Measurements from ENCODE around the gene ST7L.
A peak's percentile ranks its signal among the peaks of the same experiment; 100 is the strongest.
"Not testable (repeated sequence)": the region's sequence is repeated elsewhere in the genome, so short reads cannot be mapped to it uniquely, and the experiment has no call there.

Gene ST7L

GRCh38 chr1:112618721-112619517 is at the start of gene ST7L:
TSS of gene ST7L (minus strand) at chr1:112619141. CDS start at chr1:112619113, 28 bp downstream.
- no peaks in the 10 kb centered on the region for H3K27me3 Mint-ChIP-seq
- peaks cover 5% of the 10 kb centered on the region for H3K36me3 Mint-ChIP-seq
- H3K27ac Mint-ChIP-seq = peak within 1 kb of the TSS; percentile 99
- no peaks in the 10 kb centered on the region for H3K9me3 Mint-ChIP-seq (ENCODE audit: low read depth)
- H3K4me1 Mint-ChIP-seq (ENCODE audit: low read depth) = peaks cover 40% of the 10 kb centered on the region
- H3K4me3 Mint-ChIP-seq = peak within 1 kb of the TSS; percentile 100

- Mint-ChIP-seq H3K36me3 (peaks cover 19% of the 10 kb centered on the region), H3K9me3 (ENCODE audit: low read depth) (no peaks in the 10 kb centered on the region), H3K27me3 (no peaks in the 10 kb centered on the region), H3K4me3 (no peak overlapping the region), H3K27ac (peak overlapping the region; percentile 80), H3K4me1 (ENCODE audit: low read depth) (peaks cover 28% of the 10 kb centered on the region)
Observed at GRCh38 chr1:112666946-112667345, 48.0 kb upstream of the ST7L start.

- no peaks in the 10 kb centered on the region for H3K9me3 Mint-ChIP-seq (ENCODE audit: low read depth)
- peak overlapping the region; percentile 72 for H3K27ac Mint-ChIP-seq
- H3K4me3 Mint-ChIP-seq = no peak overlapping the region
- H3K27me3 Mint-ChIP-seq = no peaks in the 10 kb centered on the region
- peaks cover 19% of the 10 kb centered on the region for H3K36me3 Mint-ChIP-seq
- H3K4me1 Mint-ChIP-seq (ENCODE audit: low read depth) = peaks cover 24% of the 10 kb centered on the region
Observed at GRCh38 chr1:112665857-112666256, 46.9 kb upstream of the ST7L start.

- H3K27ac Mint-ChIP-seq = peak overlapping the region; percentile 64
- H3K4me1 Mint-ChIP-seq (ENCODE audit: low read depth) = peaks cover 16% of the 10 kb centered on the region
- H3K4me3 Mint-ChIP-seq = no peak overlapping the region
- peaks cover 10% of the 10 kb centered on the region for H3K36me3 Mint-ChIP-seq
- H3K27me3 Mint-ChIP-seq = no peaks in the 10 kb centered on the region
- no peaks in the 10 kb centered on the region for H3K9me3 Mint-ChIP-seq (ENCODE audit: low read depth)
Observed at GRCh38 chr1:112651205-112651604, 32.3 kb upstream of the ST7L start.

GRCh38 chr1:112646225-112646624 is 27.3 kb upstream of the ST7L start:
- no peak overlapping the region for H3K4me3 Mint-ChIP-seq
- no peaks in the 10 kb centered on the region for H3K27me3 Mint-ChIP-seq
- peaks cover 9% of the 10 kb centered on the region for H3K36me3 Mint-ChIP-seq
- H3K27ac Mint-ChIP-seq = no peak overlapping the region
- H3K4me1 Mint-ChIP-seq (ENCODE audit: low read depth) = peaks cover 39% of the 10 kb centered on the region
- no peaks in the 10 kb centered on the region for H3K9me3 Mint-ChIP-seq (ENCODE audit: low read depth)

GRCh38 chr1:112643080-112643479 is 24.1 kb upstream of the ST7L start:
- Mint-ChIP-seq H3K27ac (peak overlapping the region; percentile 66), H3K27me3 (no peaks in the 10 kb centered on the region), H3K4me3 (no peak overlapping the region), H3K36me3 (peaks cover 7% of the 10 kb centered on the region), H3K4me1 (ENCODE audit: low read depth) (peaks cover 42% of the 10 kb centered on the region), H3K9me3 (ENCODE audit: low read depth) (no peaks in the 10 kb centered on the region)

GRCh38 chr1:112640437-112640836 is 21.5 kb upstream of the ST7L start:
- H3K4me3 Mint-ChIP-seq; H3K36me3 Mint-ChIP-seq; H3K9me3 Mint-ChIP-seq (ENCODE audit: low read depth); H3K27me3 Mint-ChIP-seq; H3K27ac Mint-ChIP-seq: not testable (repeated sequence)
- H3K4me1 Mint-ChIP-seq (ENCODE audit: low read depth) = peaks cover 43% of the 10 kb centered on the region

GRCh38 chr1:112638110-112638428 is 19.1 kb upstream of the ST7L start:
- Mint-ChIP-seq H3K36me3 (peaks cover 5% of the 10 kb centered on the region), H3K4me3 (no peak overlapping the region), H3K9me3 (ENCODE audit: low read depth) (no peaks in the 10 kb centered on the region), H3K27ac (no peak overlapping the region), H3K4me1 (ENCODE audit: low read depth) (peaks cover 49% of the 10 kb centered on the region), H3K27me3 (no peaks in the 10 kb centered on the region)

- Mint-ChIP-seq H3K36me3 (peaks cover 6% of the 10 kb centered on the region), H3K27me3 (no peaks in the 10 kb centered on the region), H3K27ac (peak overlapping the region; percentile 80), H3K4me3 (no peak overlapping the region), H3K9me3 (ENCODE audit: low read depth) (no peaks in the 10 kb centered on the region), H3K4me1 (ENCODE audit: low read depth) (peaks cover 50% of the 10 kb centered on the region)
Observed at GRCh38 chr1:112637254-112638109, 18.5 kb upstream of the ST7L start.

GRCh38 chr1:112636597-112637253 is 17.8 kb upstream of the ST7L start:
- H3K4me3 Mint-ChIP-seq = peak overlapping the region; percentile 38
- no peaks in the 10 kb centered on the region for H3K9me3 Mint-ChIP-seq (ENCODE audit: low read depth)
- no peaks in the 10 kb centered on the region for H3K27me3 Mint-ChIP-seq
- H3K4me1 Mint-ChIP-seq (ENCODE audit: low read depth) = peaks cover 55% of the 10 kb centered on the region
- H3K27ac Mint-ChIP-seq = peak overlapping the region; percentile 80
- H3K36me3 Mint-ChIP-seq = peaks cover 6% of the 10 kb centered on the region

GRCh38 chr1:112636056-112636455 is 17.1 kb upstream of the ST7L start:
- Mint-ChIP-seq H3K4me1 (ENCODE audit: low read depth) (peaks cover 62% of the 10 kb centered on the region), H3K36me3 (peaks cover 10% of the 10 kb centered on the region), H3K9me3 (ENCODE audit: low read depth) (no peaks in the 10 kb centered on the region), H3K4me3 (peak overlapping the region; percentile 49), H3K27ac (peak overlapping the region; percentile 61), H3K27me3 (no peaks in the 10 kb centered on the region)

GRCh38 chr1:112634367-112634766 is 15.4 kb upstream of the ST7L start:
- peaks cover 16% of the 10 kb centered on the region for H3K36me3 Mint-ChIP-seq
- no peaks in the 10 kb centered on the region for H3K9me3 Mint-ChIP-seq (ENCODE audit: low read depth)
- H3K27me3 Mint-ChIP-seq = no peaks in the 10 kb centered on the region
- H3K4me3 Mint-ChIP-seq = peak overlapping the region; percentile 20
- H3K4me1 Mint-ChIP-seq (ENCODE audit: low read depth) = peaks cover 73% of the 10 kb centered on the region
- H3K27ac Mint-ChIP-seq = no peak overlapping the region

- Mint-ChIP-seq H3K9me3 (ENCODE audit: low read depth) (no peaks in the 10 kb centered on the region), H3K4me1 (ENCODE audit: low read depth) (peaks cover 75% of the 10 kb centered on the region), H3K36me3 (peaks cover 19% of the 10 kb centered on the region), H3K4me3 (no peak overlapping the region), H3K27me3 (no peaks in the 10 kb centered on the region), H3K27ac (peak overlapping the region; percentile 66)
Observed at GRCh38 chr1:112633628-112634027, 14.7 kb upstream of the ST7L start.

- H3K9me3 Mint-ChIP-seq (ENCODE audit: low read depth) = no peaks in the 10 kb centered on the region
- H3K4me3 Mint-ChIP-seq = peak overlapping the region; percentile 11
- H3K27ac Mint-ChIP-seq = peak overlapping the region; percentile 24
- H3K4me1 Mint-ChIP-seq (ENCODE audit: low read depth) = peaks cover 88% of the 10 kb centered on the region
- peaks cover 34% of the 10 kb centered on the region for H3K36me3 Mint-ChIP-seq
- no peaks in the 10 kb centered on the region for H3K27me3 Mint-ChIP-seq
Observed at GRCh38 chr1:112629256-112629655, 10.3 kb upstream of the ST7L start.

GRCh38 chr1:112628516-112628915 is 9.6 kb upstream of the ST7L start:
- H3K4me3 Mint-ChIP-seq = peak overlapping the region; percentile 44

More at GRCh38 chr1:112628516-112628915, 9.6 kb upstream of the ST7L start:
- Mint-ChIP-seq H3K4me1 (ENCODE audit: low read depth) (peaks cover 85% of the 10 kb centered on the region), H3K27ac (peak overlapping the region; percentile 42), H3K27me3 (no peaks in the 10 kb centered on the region), H3K9me3 (ENCODE audit: low read depth) (no peaks in the 10 kb centered on the region), H3K36me3 (peaks cover 34% of the 10 kb centered on the region)
